Measurements from ENCODE around the gene NEK5.

Gene NEK5

DNA sequence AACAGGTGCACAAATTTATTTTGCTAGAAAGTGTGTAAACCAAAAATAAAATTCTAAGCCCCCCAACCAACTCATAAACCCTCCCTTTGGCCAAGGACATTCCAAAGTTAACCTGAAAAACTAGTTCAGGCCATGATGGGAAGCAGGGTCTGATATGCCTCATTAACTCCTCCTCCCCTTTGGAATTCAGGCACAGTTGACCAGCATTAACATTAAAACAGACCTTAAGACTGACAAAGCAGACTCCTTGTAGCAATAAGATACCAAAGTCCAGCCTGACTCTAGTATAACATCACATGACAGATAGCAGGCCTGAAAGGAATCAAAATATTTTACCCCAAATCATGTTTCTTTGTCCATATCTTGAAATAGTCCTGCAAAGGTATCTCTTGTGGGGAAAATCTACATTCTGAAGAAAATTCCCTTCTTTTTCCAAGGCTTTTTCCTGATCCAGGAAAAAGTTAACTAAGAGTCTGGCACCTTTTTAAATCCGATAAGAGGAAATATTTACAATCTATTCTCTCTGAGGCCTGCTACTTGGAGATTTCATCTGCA lies 19.7 kb downstream of the NEK5 start:
- no peak for TF ChIP-seq ZNF621 (tag by site-specific recombination; IDR thresholded peaks at IDR 0.05)
- TF ChIP-seq ZNF560 (tag by site-specific recombination; IDR thresholded peaks at IDR 0.05; ENCODE audit: borderline replicate concordance), result no peak
- TF ChIP-seq ZNF18 (tag by site-specific recombination; IDR thresholded peaks at IDR 0.05), result no peak
- TF ChIP-seq SALL2 (tag by site-specific recombination; IDR thresholded peaks at IDR 0.05; ENCODE audit: borderline replicate concordance), result no peak
- no peak for TF ChIP-seq ZNF266 (tag by site-specific recombination; IDR thresholded peaks at IDR 0.05; ENCODE audit: low read depth)
- TF ChIP-seq ZNF169 (tag by site-specific recombination; IDR thresholded peaks at IDR 0.05), result no peak
- no peak for TF ChIP-seq ZNF701 (tag by site-specific recombination; IDR thresholded peaks at IDR 0.05)
- TF ChIP-seq ZXDB (tag by site-specific recombination; IDR thresholded peaks at IDR 0.05), result no peak
- TF ChIP-seq ZFHX2 (tag by site-specific recombination; conservative IDR thresholded peaks at IDR 0.05), result no peak
- TF ChIP-seq OSR2 (tag by site-specific recombination; IDR thresholded peaks at IDR 0.05), result no peak
- no peak for TF ChIP-seq ZNF623 (tag by site-specific recombination; IDR thresholded peaks at IDR 0.05)
- no peak for TF ChIP-seq ZFP41 (tag by site-specific recombination; IDR thresholded peaks at IDR 0.05; ENCODE audit: borderline replicate concordance)
- no peak for TF ChIP-seq ZNF837 (tag by site-specific recombination; IDR thresholded peaks at IDR 0.05)
- TF ChIP-seq ZNF792 (tag by site-specific recombination; IDR thresholded peaks at IDR 0.05), result no peak
- CTCF ChIA-PET, result interaction anchor here (0.6 to 0.8 kb wide), 2 partner anchors 14 to 196 kb away, joined by 3 read pairs; no protein-coding TSS in a partner anchor
- POLR2A ChIA-PET, result no interaction called here
- Histone ChIP-seq H3K27ac (ENCODE audit: extremely low read depth, low read depth, low read length) (no peak overlapping the region), H3K4me3 (ENCODE audit: low read depth, low read length) (no peak overlapping the region), H3K36me3 (ENCODE audit: control insufficient read depth in 2 of 2, insufficient read depth in 1 of 2, low read length in 2 of 2) (no peaks in the 10 kb centered on the region), H3K4me1 (ENCODE audit: control insufficient read depth, insufficient read depth, low read length) (no peaks in the 10 kb centered on the region), H3K9me3 (ENCODE audit: control insufficient read depth, insufficient read depth, low read depth, low read length) (no peaks in the 10 kb centered on the region)

DNA sequence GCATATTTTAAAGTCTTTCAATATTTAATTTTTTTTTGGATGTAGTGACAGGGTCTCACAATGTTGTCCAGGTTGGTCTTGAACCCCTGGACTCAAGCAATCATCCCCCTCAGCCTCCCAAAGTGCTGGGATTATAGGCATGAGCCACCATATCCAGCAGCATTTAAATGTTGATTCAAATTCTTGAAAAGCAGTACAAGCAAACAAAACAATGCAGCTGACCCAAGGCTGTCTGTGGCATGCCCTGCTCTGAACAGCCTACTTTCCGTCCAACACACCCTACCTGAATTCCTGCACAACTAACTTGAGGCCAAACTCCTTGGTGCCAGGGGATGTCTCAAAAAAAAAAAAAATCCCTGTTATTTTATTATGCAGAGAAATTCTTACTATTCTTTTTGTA lies 23.0 kb downstream of the NEK5 start:
- Histone ChIP-seq H3K36me3 (ENCODE audit: control insufficient read depth in 2 of 2, insufficient read depth in 1 of 2, low read length in 2 of 2) (no peaks in the 10 kb centered on the region), H3K9me3 (ENCODE audit: control insufficient read depth, insufficient read depth, low read depth, low read length) (no peaks in the 10 kb centered on the region), H3K27ac (ENCODE audit: extremely low read depth, low read depth, low read length) (no peak overlapping the region), H3K4me1 (ENCODE audit: control insufficient read depth, insufficient read depth, low read length) (no peaks in the 10 kb centered on the region), H3K4me3 (ENCODE audit: low read depth, low read length) (no peak overlapping the region)
- ChIA-PET CTCF (no interaction called here), POLR2A (no interaction called here)
- TF ChIP-seq KLF9 (tag by site-specific recombination; IDR thresholded peaks at IDR 0.05; ENCODE audit: low read depth) (no peak), ZNF639 (tag by site-specific recombination; IDR thresholded peaks at IDR 0.05) (no peak), ZBTB1 (tag by site-specific recombination; IDR thresholded peaks at IDR 0.05) (no peak), TCF7L2 (IDR thresholded peaks at IDR 0.05; ENCODE audit: borderline replicate concordance, low read depth, low read length) (no peak), GLI2 (tag by site-specific recombination; IDR thresholded peaks at IDR 0.05; ENCODE audit: borderline replicate concordance, low read depth) (no peak), ZSCAN30 (tag by site-specific recombination; IDR thresholded peaks at IDR 0.05) (no peak), ZBTB21 (tag by site-specific recombination; IDR thresholded peaks at IDR 0.05) (no peak), ZBTB17 (tag by site-specific recombination; IDR thresholded peaks at IDR 0.05) (no peak), SCRT1 (tag by site-specific recombination; IDR thresholded peaks at IDR 0.05; ENCODE audit: borderline replicate concordance) (no peak), GFI1B (tag by site-specific recombination; IDR thresholded peaks at IDR 0.05) (no peak), ZNF426 (tag by site-specific recombination; IDR thresholded peaks at IDR 0.05) (no peak), KLF10 (tag by site-specific recombination; IDR thresholded peaks at IDR 0.05) (no peak), ZNF645 (tag by site-specific recombination; IDR thresholded peaks at IDR 0.05) (no peak), ZNF292 (tag by site-specific recombination; IDR thresholded peaks at IDR 0.05; ENCODE audit: borderline replicate concordance, low read depth) (no peak), ZNF433 (tag by site-specific recombination; IDR thresholded peaks at IDR 0.05; ENCODE audit: low read depth) (no peak)
- TF ChIP-seq, protein P1, sequence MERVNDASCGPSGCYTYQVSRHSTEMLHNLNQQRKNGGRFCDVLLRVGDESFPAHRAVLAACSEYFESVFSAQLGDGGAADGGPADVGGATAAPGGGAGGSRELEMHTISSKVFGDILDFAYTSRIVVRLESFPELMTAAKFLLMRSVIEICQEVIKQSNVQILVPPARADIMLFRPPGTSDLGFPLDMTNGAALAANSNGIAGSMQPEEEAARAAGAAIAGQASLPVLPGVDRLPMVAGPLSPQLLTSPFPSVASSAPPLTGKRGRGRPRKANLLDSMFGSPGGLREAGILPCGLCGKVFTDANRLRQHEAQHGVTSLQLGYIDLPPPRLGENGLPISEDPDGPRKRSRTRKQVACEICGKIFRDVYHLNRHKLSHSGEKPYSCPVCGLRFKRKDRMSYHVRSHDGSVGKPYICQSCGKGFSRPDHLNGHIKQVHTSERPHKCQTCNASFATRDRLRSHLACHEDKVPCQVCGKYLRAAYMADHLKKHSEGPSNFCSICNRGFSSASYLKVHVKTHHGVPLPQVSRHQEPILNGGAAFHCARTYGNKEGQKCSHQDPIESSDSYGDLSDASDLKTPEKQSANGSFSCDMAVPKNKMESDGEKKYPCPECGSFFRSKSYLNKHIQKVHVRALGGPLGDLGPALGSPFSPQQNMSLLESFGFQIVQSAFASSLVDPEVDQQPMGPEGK (tag by site-specific recombination; IDR thresholded peaks at IDR 0.05), result no peak
